B cell (primary cell): Measurements from ENCODE around the gene CDKN1C. TPM values are rescaled to one million over a fixed set of nuclear protein-coding genes. Genes with fewer than 3 reads are reported as not detected.

Source experiments
- ATAC-seq: fragments of 200-7000 bp; cut with Tn5 transposase; one replicate; pipeline ENCODE4 v1.10.0; 2021; ENCODE audit warnings: low read depth, mild to moderate bottlenecking, moderate number of reproducible peaks, moderate library complexity
- CTCF ChIA-PET: fragments of 350-600 bp; sonication (Branson Sonifier 250); formaldehyde crosslinking; loops from one replicate; lab custom pipeline; 2021; ENCODE audit warnings: antibody characterized with exemption, inconsistent platforms; lab: Charles Lee
- POLR2A ChIA-PET: fragments of 350-600 bp; sonication (Branson Sonifier 250); formaldehyde crosslinking; loops from one replicate; lab custom pipeline; 2021; ENCODE audit warnings: antibody characterized with exemption; lab: Charles Lee
- DNase-seq: peaks from one replicate; pipeline ENCODE4 v3.0.0; 2013
- H2AFZ ChIP-seq: 2 replicates; pipeline ENCODE4 v1.6.1; 2012; ENCODE audit warnings: mild to moderate bottlenecking, low read depth, low read length; ENCODE audit not compliant: insufficient read depth, poor library complexity, severe bottlenecking
- H3K27ac ChIP-seq, 2 donors: 1 replicate in 1 of 2; 2 replicates in 1 of 2; pipeline ENCODE4 v1.5.1; 2012 to 2013; ENCODE audit warnings: low read length in 2 of 2, mild to moderate bottlenecking in 2 of 2, moderate library complexity in 1 of 2
- H3K27me3 ChIP-seq, 4 experiments: fragments of 200-600 bp in 1 of 4; sonication (generic) in 1 of 4; replicated peaks in 1 of 4; 1 replicate in 2 of 4; 2 replicates in 2 of 4; pipeline versions ENCODE4 v1.6.1 to v1.7.0; 2013 to 2016; ENCODE audit warnings: low read length in 3 of 4, mild to moderate bottlenecking in 2 of 4, mixed read lengths in 1 of 4, moderate library complexity in 1 of 4; ENCODE audit not compliant: insufficient read depth in 4 of 4, control insufficient read depth in 3 of 4; ENCODE audit errors: control extremely low read depth in 1 of 4
- H3K36me3 ChIP-seq, 2 experiments: replicated peaks in 1 of 2; 1 replicate in 1 of 2; 2 replicates in 1 of 2; pipeline versions ENCODE4 v1.6.1 to v1.7.1; 2013; ENCODE audit warnings: low read length in 1 of 2; ENCODE audit not compliant: insufficient read depth in 2 of 2, control insufficient read depth in 1 of 2; ENCODE audit errors: control extremely low read depth in 1 of 2, extremely low read depth in 1 of 2
- H3K4me1 ChIP-seq, 2 donors: fragments of 200-600 bp in 1 of 2; sonication (generic) in 1 of 2; 1 replicate in 1 of 2; 2 replicates in 1 of 2; pipeline versions ENCODE4 v1.5.1 to v1.6.1; 2013 to 2017; ENCODE audit warnings: low read length in 2 of 2; ENCODE audit not compliant: control insufficient read depth in 2 of 2, insufficient read depth in 2 of 2
- H3K4me2 ChIP-seq: replicated peaks from 2 replicates; pipeline ENCODE3; 2012; ENCODE audit warnings: mild to moderate bottlenecking, low read depth, low read length; ENCODE audit not compliant: poor library complexity, severe bottlenecking
- H3K4me3 ChIP-seq, 5 experiments: fragments of 200-600 bp in 1 of 5; sonication (generic) in 1 of 5; 1 replicate in 3 of 5; 2 replicates in 2 of 5; pipeline versions ENCODE4 v1.5.1 to v1.7.0; 2011 to 2016; ENCODE audit warnings: low read length in 4 of 5, mild to moderate bottlenecking in 4 of 5, low read depth in 2 of 5, control low read depth in 1 of 5, moderate library complexity in 1 of 5; ENCODE audit not compliant: insufficient read depth in 1 of 5; ENCODE audit errors: control extremely low read depth in 1 of 5, extremely low read depth in 1 of 5
- H3K79me2 ChIP-seq: fragments of 200-600 bp; sonication (generic); one replicate; pipeline ENCODE4 v1.6.0; 2016; ENCODE audit warnings: low read length; ENCODE audit not compliant: control insufficient read depth, insufficient read depth
- H3K9ac ChIP-seq: fragments of 200-600 bp; sonication (generic); 2 replicates; pipeline ENCODE4 v1.6.1; 2017; ENCODE audit warnings: mild to moderate bottlenecking, low read length, moderate library complexity
- H3K9me3 ChIP-seq, 3 donors: one replicate each; pipeline versions ENCODE4 v1.6.1 to v1.7.1; 2013; ENCODE audit warnings: low read length in 2 of 3; ENCODE audit not compliant: control insufficient read depth in 2 of 3, insufficient read depth in 1 of 3; ENCODE audit errors: control extremely low read depth in 1 of 3
- H4K20me1 ChIP-seq: 2 replicates; pipeline ENCODE4 v1.6.0; 2012; ENCODE audit warnings: mild to moderate bottlenecking, low read length; ENCODE audit not compliant: insufficient read depth, control insufficient read depth, poor library complexity, severe bottlenecking
- H3K27ac Mint-ChIP-seq: one replicate; pipeline ENCODE4 v1.8.0; 2021; ENCODE audit warnings: mixed read lengths
- H3K27me3 Mint-ChIP-seq: one replicate; pipeline ENCODE4 v1.8.0; 2021; ENCODE audit warnings: mixed read lengths
- H3K4me1 Mint-ChIP-seq: one replicate; pipeline ENCODE4 v1.8.0; 2021; ENCODE audit warnings: mixed read lengths
- H3K4me3 Mint-ChIP-seq: one replicate; pipeline ENCODE4 v1.8.0; 2021; ENCODE audit warnings: mixed read lengths
- H3K9me3 Mint-ChIP-seq: one replicate; pipeline ENCODE4 v1.8.0; 2022; ENCODE audit warnings: mixed read lengths; ENCODE audit not compliant: insufficient read depth
- EZH2 ChIP-seq: IDR thresholded peaks from 2 replicates; pipeline ENCODE4 v1.6.1; 2012; ENCODE audit warnings: borderline replicate concordance, low read depth, mild to moderate bottlenecking, moderate library complexity, low read length; ENCODE audit not compliant: insufficient read depth, poor library complexity, severe bottlenecking
- WGBS: methylation state at CpG from one replicate; pipeline ENCODE4 v1.1.5; 2013; ENCODE audit warnings: missing lambda C conversion rate; ENCODE audit not compliant: insufficient coverage; 5-methylcytosine and 5-hydroxymethylcytosine counted together
- intact Hi-C: fragments of 100-400 bp; cut with micrococcal nuclease; formaldehyde crosslinking; loops from one replicate; pipeline ENCODE4 v1.10.0; 2022
- polyA plus RNA-seq: library from polyadenylated mRNA; depleted of rRNA; stranded (reverse); fragments of >200 nt; gene quantifications from 2 replicates; pipeline ENCODE4 v1.2.3, GENCODE V29; 2012
- total RNA-seq, 2 donors: library from RNA; stranded (reverse); fragments of 120-200 nt in 1 of 2; gene quantifications; 1 replicate in 1 of 2; 2 replicates in 1 of 2; pipeline versions ENCODE4 v1.2.3 to v1.2.4, GENCODE V29; 2013 to 2022
- TF ChIP-seq, protein P1 (sequence below): fragments of 200-600 bp; IDR thresholded peaks from one replicate; pipeline ENCODE4 v1.8.0; 2022; ENCODE audit warnings: antibody characterized with exemption, mild to moderate bottlenecking

Gene CDKN1C
- total and polyA plus RNA-seq, 2 donors (not counting 1 experiment from before 2014, with no cell fraction given): 0.58 to 8.0 TPM

DNA sequence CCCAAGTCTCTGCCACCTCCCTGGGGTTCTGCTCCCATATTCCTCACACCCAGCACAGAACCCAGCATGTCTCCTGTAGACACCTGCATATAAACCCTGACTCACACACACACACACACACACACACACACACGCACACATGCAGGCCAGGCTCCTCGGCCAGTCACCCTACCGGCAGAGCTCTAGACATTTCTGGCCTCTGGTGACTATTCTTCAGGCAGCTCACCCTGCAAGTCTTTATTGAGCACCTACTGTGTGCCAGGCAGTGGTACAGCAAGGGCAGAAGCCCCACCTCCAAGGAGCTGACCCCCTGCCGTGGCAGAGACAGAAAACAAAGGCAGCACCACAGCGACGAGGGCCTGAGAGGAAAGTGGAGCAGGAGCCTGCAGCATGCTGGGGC lies 50.3 kb downstream of the CDKN1C start:
- no peaks in the 10 kb centered on the region for H3K4me1 Mint-ChIP-seq
- H3K27ac Mint-ChIP-seq: no peak overlapping the region
- no peak overlapping the region for H3K9ac ChIP-seq
- DNase-seq: no peak
- H3K4me1 ChIP-seq: no peaks in the 10 kb centered on the region
- H3K9me3 Mint-ChIP-seq: no peaks in the 10 kb centered on the region
- no peak overlapping the region for H3K4me3 ChIP-seq
- H3K27me3 ChIP-seq: no peaks in the 10 kb centered on the region
- H4K20me1 ChIP-seq: no peaks in the 10 kb centered on the region
- no peak overlapping the region for H3K4me3 Mint-ChIP-seq
- H3K27ac ChIP-seq: no peak overlapping the region
- ATAC-seq: no peak
- POLR2A ChIA-PET: no interaction called here
- H3K36me3 ChIP-seq: no peaks in the 10 kb centered on the region
- intact Hi-C loops: no loop called here
- no peaks in the 10 kb centered on the region for H3K9me3 ChIP-seq
- no peaks in the 10 kb centered on the region for H3K27me3 Mint-ChIP-seq
- H3K4me2 ChIP-seq: no peak overlapping the region
- 95% methylated on average over 5 of the region's 6 CpGs for WGBS
- TF ChIP-seq, protein P1, sequence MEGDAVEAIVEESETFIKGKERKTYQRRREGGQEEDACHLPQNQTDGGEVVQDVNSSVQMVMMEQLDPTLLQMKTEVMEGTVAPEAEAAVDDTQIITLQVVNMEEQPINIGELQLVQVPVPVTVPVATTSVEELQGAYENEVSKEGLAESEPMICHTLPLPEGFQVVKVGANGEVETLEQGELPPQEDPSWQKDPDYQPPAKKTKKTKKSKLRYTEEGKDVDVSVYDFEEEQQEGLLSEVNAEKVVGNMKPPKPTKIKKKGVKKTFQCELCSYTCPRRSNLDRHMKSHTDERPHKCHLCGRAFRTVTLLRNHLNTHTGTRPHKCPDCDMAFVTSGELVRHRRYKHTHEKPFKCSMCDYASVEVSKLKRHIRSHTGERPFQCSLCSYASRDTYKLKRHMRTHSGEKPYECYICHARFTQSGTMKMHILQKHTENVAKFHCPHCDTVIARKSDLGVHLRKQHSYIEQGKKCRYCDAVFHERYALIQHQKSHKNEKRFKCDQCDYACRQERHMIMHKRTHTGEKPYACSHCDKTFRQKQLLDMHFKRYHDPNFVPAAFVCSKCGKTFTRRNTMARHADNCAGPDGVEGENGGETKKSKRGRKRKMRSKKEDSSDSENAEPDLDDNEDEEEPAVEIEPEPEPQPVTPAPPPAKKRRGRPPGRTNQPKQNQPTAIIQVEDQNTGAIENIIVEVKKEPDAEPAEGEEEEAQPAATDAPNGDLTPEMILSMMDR: no peak
- no peak overlapping the region for H2AFZ ChIP-seq
- CTCF ChIA-PET: no interaction called here
- H3K79me2 ChIP-seq: no peaks in the 10 kb centered on the region

DNA sequence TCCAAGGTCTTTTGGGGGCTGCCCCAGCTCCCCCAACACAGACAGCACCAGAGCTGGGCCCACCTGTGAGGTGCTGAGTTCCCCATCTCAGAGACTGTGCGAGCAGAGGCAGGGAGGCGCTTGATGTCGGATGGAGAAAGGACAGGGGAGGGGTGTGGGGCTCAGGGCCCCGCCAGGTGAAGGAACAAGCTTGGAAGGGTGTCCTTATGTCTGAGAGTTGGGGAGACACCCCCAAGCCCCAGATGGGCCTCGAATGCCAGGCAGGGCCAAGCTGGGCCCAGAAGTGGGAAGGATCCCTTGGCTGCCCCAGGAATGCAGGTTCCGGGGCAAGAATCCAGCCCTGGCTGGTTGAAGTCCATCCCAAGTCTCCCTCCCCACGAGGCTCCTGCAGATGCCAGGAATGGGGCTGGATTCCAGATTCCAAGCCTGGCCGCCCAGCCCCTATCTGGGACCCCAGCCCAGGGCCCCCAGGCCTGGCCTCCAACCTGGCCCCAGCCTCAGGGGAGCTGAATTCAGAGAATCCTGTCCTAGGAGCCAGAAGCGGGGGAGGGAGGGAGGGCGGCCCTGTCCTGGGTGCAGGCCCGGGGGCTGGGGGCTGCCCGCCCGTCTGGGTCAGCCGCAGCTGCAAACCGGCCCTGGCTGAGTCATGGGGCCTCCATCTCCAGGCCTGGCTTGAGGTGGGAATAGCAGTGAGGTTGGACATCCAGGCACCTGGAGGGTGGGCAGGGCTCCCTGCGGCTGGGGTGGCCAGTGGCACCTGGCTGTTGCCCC lies 50.9 kb downstream of the CDKN1C start:
- Histone ChIP-seq H3K4me3 (no peak overlapping the region), H3K4me2 (no peak overlapping the region), H3K9ac (no peak overlapping the region), H3K27me3 (no peaks in the 10 kb centered on the region), H3K27ac (no peak overlapping the region), H3K4me1 (no peaks in the 10 kb centered on the region), H3K9me3 (no peaks in the 10 kb centered on the region), H4K20me1 (no peaks in the 10 kb centered on the region), H2AFZ (no peak overlapping the region), H3K36me3 (no peaks in the 10 kb centered on the region), H3K79me2 (no peaks in the 10 kb centered on the region)
- TF ChIP-seq, protein P1: no peak
- TF ChIP-seq EZH2: no peak
- CTCF ChIA-PET: no interaction called here
- Mint-ChIP-seq H3K4me1 (no peaks in the 10 kb centered on the region), H3K9me3 (no peaks in the 10 kb centered on the region), H3K27me3 (no peaks in the 10 kb centered on the region), H3K4me3 (no peak overlapping the region), H3K27ac (no peak overlapping the region)
- DNase-seq (no peak), ATAC-seq (no peak)
- intact Hi-C loops: no loop called here
- POLR2A ChIA-PET: no interaction called here
- 94% methylated on average over 16 of the region's 16 CpGs for WGBS
